Right lobe of liver (tissue), 6 donors: ENCODE data around the gene ZDHHC11. TPM values are rescaled to one million over a fixed set of nuclear protein-coding genes. Genes with fewer than 3 reads are reported as not detected.

Experiments used
- ATAC-seq, 4 donors: fragments of 200-7000 bp; cut with Tn5 transposase; one replicate each; pipeline ENCODE4 v1.9.1; 2020; ENCODE audit warnings: mild to moderate bottlenecking in 4 of 4, moderate library complexity in 4 of 4
- DNase-seq, 3 donors: peaks; one replicate each; pipeline ENCODE4 v3.0.0-alpha.2; 2020
- H3K27ac ChIP-seq, 3 donors: fragments of 200-600 bp; one replicate each; pipeline ENCODE4 v1.8.0; 2022
- H3K27me3 ChIP-seq, 2 donors: fragments of 200-600 bp; one replicate each; pipeline ENCODE4 v1.8.0; 2022
- H3K36me3 ChIP-seq, 4 donors: fragments of 200-600 bp; sonication (generic) in 1 of 4; one replicate each; pipeline versions ENCODE4 v1.5.1 to v1.8.0; 2017 to 2022; ENCODE audit warnings: control low read depth in 1 of 4
- H3K4me1 ChIP-seq, 4 donors: fragments of 200-600 bp; sonication (generic) in 1 of 4; one replicate each; pipeline versions ENCODE4 v1.5.1 to v1.8.0; 2017 to 2022; ENCODE audit warnings: control low read depth in 1 of 4
- H3K4me3 ChIP-seq, 3 donors: fragments of 200-600 bp; one replicate each; pipeline ENCODE4 v1.8.0; 2022
- H3K9me3 ChIP-seq, 4 donors: fragments of 200-600 bp; sonication (generic) in 1 of 4; one replicate each; pipeline versions ENCODE4 v1.5.1 to v1.8.0; 2017 to 2022; ENCODE audit warnings: control low read depth in 1 of 4
- CTCF ChIP-seq, 4 donors: fragments of 200-600 bp in 3 of 4; fragments of 450-650 bp in 1 of 4; IDR thresholded peaks; one replicate each; pipeline versions ENCODE4 v1.5.1 to v1.8.0; 2016 to 2022; ENCODE audit warnings: antibody characterized with exemption in 4 of 4, mild to moderate bottlenecking in 2 of 4
- POLR2A ChIP-seq: fragments of 450-650 bp; IDR thresholded peaks from one replicate; pipeline ENCODE4 v1.6.1; 2017; ENCODE audit warnings: antibody characterized with exemption, mild to moderate bottlenecking
- WGBS: methylation state at CpG from one replicate; pipeline ENCODE4 v1.1.6; 2018; ENCODE audit warnings: low coverage, low lambda C conversion rate; ENCODE audit not compliant: insufficient coverage; ENCODE audit errors: missing lambda C conversion rate; 5-methylcytosine and 5-hydroxymethylcytosine counted together
- intact Hi-C, 2 donors: fragments of 100-400 bp; cut with DNase I; formaldehyde crosslinking; loops; one replicate each; pipeline versions ENCODE4 v1.11.2 to v1.14.1; 2022
- total RNA-seq, 6 experiments: library from RNA; depleted of rRNA in 2 of 6; stranded (reverse); fragments of >200 nt in 2 of 6; fragmentation: NEBNext Ultra II Directional in 3 of 6; extraction: Animal tissue kit (Norgen Biotek cat#: 25700) in 3 of 6; gene quantifications; one replicate each; pipeline versions ENCODE4 v1.1.0 to v1.2.4, GENCODE V29; 2016 to 2023
- donor health status: DM: no; HTN: yes; CAD: no.
- donor health status: DM: no; HTN: no; CAD: no.
- donor health status: DM: no; HTN: no; CAD: no.
- donor health status: DM: no; HTN: yes; CAD: no.
- donor health status: DM: no; HTN: yes; CAD: no.

ZDHHC11 gene
- total RNA-seq, 6 experiments from 2014 or later, result 0.50 to 14.4 (median 5.8) TPM

DNA sequence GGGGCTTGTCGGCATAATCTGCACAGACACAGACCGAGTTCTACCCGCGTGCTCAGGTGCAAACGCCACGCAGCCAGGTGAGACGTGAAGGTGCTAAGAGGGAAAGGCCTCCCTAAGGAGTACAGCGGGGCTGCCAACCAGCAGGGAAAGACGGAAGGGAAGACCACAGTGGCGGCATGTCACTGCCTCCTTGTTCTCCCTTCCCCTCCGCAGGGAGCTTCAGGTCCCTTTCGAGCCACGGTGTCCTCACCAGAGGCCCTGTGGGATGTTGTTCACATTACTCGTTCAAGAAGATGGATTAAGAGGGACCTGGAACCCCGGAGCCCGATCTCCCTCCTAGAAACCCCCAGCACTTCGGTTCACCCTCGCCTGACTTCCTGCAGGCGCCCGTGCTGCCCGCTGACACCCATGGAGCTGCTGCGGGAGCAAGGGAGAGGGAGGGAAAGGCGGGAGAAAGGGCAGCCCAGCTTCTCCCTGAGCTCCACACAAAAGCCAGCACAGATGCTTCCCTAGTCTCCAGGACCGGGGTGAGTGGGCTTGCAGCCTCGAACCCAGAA lies 41.1 kb upstream of the ZDHHC11 start:
- Histone ChIP-seq H3K27me3 (no peaks in the 10 kb centered on the region), H3K36me3 (peaks cover 6 to 32% (median 15%) of the 10 kb centered on the region in 4 donors), H3K27ac (peak overlapping the region; percentile 58 to 82 (median 76)), H3K9me3 (no peaks in the 10 kb centered on the region), H3K4me3 (peak overlapping the region; percentile 79 to 86 (median 82)), H3K4me1 (peaks cover 0 to 9% (median 0%) of the 10 kb centered on the region in 4 donors)
- peak; percentile 52 to 69 (median 60) for ATAC-seq
- 13% methylated on average over 16 of the region's 25 CpGs for WGBS
- peak in 1 of 3 donors; percentile 35 for DNase-seq
- TF ChIP-seq CTCF (IDR thresholded peaks at IDR 0.05), result no peak
- TF ChIP-seq POLR2A, result no peak
- intact Hi-C loops, result no loop called here

- Histone ChIP-seq H3K4me3 (peak overlapping the region; percentile 79 to 86 (median 82)), H3K4me1 (peaks cover 0 to 9% (median 0%) of the 10 kb centered on the region in 4 donors), H3K27ac (no peak overlapping the region), H3K36me3 (peaks cover 12 to 38% (median 21%) of the 10 kb centered on the region in 4 donors), H3K9me3 (no peaks in the 10 kb centered on the region), H3K27me3 (no peaks in the 10 kb centered on the region)
- no peak for TF ChIP-seq CTCF (IDR thresholded peaks at IDR 0.05)
- no peak for TF ChIP-seq POLR2A
- intact Hi-C loops, result no loop called here
- no peak for DNase-seq
- ATAC-seq, result no peak
- whole genome bisulfite sequencing, result 61% methylated on average over 11 of the region's 34 CpGs
These were observed 40.5 kb upstream of the ZDHHC11 start for GRCh38 chr5:891117-891836.

GRCh38 chr5:889075-889710 lies 38.4 kb upstream of the ZDHHC11 start:
- no peaks in the 10 kb centered on the region for H3K27me3 ChIP-seq
- H3K27ac ChIP-seq, result no peak overlapping the region
- H3K4me3 ChIP-seq, result no peak overlapping the region
- ATAC-seq, result no peak
- H3K4me1 ChIP-seq, result peaks cover 0 to 9% (median 0%) of the 10 kb centered on the region in 4 donors
- no peaks in the 10 kb centered on the region for H3K9me3 ChIP-seq
- peaks cover 13 to 56% (median 32%) of the 10 kb centered on the region in 4 donors for H3K36me3 ChIP-seq
- 90% methylated on average over 15 of the region's 15 CpGs for WGBS
- intact Hi-C loops, result no loop called here
- no peak for DNase-seq
- TF ChIP-seq POLR2A, result no peak
- TF ChIP-seq CTCF (IDR thresholded peaks at IDR 0.05), result no peak

GRCh38 chr5:888638-889035 lies 37.9 kb upstream of the ZDHHC11 start:
- no peak for DNase-seq
- H3K27me3 ChIP-seq, result no peaks in the 10 kb centered on the region
- no peak overlapping the region for H3K4me3 ChIP-seq
- intact Hi-C loops, result no loop called here
- peaks cover 0 to 9% (median 0%) of the 10 kb centered on the region in 4 donors for H3K4me1 ChIP-seq
- TF ChIP-seq CTCF (IDR thresholded peaks at IDR 0.05) (no peak), POLR2A (no peak)
- H3K36me3 ChIP-seq, result peaks cover 13 to 62% (median 34%) of the 10 kb centered on the region in 4 donors
- H3K9me3 ChIP-seq, result no peaks in the 10 kb centered on the region
- 89% methylated on average over 10 of the region's 11 CpGs for WGBS
- ATAC-seq, result no peak
- no peak overlapping the region for H3K27ac ChIP-seq
